ENCODE measurements around the gene EIF1AD.

The EIF1AD gene

DNA sequence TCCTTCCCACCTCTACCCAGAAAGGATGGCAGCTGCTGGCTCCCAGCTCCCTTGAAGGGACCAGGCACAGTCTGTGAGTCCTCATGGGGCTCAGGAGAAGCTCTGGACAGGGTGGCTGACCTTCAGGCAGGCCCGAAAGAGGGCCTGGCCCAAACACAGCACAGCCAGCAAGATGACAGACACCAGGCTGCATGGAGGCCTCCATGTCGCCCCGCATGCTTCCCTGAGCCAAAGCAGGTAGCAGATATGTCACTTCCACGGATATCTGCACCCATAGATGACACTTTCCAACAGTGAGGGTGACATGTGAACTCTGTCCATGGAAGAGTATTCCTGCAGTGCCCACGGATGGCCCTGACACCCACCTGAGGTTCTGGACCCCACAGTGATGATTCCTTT is 18.4 kb downstream of the EIF1AD start:
- TF ChIP-seq, protein P1, sequence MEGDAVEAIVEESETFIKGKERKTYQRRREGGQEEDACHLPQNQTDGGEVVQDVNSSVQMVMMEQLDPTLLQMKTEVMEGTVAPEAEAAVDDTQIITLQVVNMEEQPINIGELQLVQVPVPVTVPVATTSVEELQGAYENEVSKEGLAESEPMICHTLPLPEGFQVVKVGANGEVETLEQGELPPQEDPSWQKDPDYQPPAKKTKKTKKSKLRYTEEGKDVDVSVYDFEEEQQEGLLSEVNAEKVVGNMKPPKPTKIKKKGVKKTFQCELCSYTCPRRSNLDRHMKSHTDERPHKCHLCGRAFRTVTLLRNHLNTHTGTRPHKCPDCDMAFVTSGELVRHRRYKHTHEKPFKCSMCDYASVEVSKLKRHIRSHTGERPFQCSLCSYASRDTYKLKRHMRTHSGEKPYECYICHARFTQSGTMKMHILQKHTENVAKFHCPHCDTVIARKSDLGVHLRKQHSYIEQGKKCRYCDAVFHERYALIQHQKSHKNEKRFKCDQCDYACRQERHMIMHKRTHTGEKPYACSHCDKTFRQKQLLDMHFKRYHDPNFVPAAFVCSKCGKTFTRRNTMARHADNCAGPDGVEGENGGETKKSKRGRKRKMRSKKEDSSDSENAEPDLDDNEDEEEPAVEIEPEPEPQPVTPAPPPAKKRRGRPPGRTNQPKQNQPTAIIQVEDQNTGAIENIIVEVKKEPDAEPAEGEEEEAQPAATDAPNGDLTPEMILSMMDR (IDR thresholded peaks at IDR 0.05; ENCODE audit: low read depth, low read length, missing control alignments): no peak
- no peak for DNase-seq (ENCODE audit: extremely low read depth, low read depth)

DNA sequence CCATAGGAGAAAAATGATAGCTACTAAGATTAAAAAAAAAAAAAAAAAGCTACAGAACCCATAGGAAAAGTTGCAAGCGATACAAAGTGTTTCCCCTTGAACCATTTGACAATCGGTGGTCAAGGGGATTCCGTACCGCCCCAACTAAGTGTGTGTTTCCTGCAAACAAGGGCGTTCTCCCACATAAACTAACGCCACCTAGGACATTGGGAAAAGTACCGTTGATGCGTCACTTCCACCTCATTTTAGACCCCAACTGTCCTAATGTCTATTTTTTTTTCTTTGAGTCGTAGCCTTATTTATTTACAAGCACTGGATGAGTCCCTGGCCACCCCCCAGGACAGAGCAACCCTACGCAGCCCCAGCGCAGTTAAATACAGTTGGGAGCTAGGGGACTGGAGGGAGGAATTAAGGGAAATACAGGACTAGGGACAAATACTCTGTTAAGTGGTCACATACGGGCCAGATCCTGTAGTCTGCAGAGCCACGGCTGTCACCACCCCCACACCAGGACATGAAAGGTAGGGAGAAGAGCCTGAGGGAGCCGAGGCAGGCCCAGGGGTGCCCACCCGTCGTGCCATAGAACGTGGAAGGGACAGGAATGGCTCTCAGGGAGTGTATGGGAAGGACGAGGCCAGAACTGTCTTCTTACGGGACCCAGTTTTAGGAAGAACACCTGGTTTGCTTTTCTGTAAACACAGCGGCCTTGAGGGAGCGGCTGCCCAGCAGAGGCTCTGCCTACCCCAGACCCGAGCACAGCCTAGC is 19.0 kb downstream of the EIF1AD start:
- H3K4me3 ChIP-seq (replicated peaks; ENCODE audit: low read depth, low read length): no peak overlapping the region
- TF ChIP-seq, protein P1 (IDR thresholded peaks at IDR 0.05; ENCODE audit: low read depth, low read length, missing control alignments): no peak
- no peak for DNase-seq (ENCODE audit: extremely low read depth, low read depth)

More for the DNA sequence above, 18.4 kb downstream of the EIF1AD start:
- no peak overlapping the region for H3K4me3 ChIP-seq (replicated peaks; ENCODE audit: low read depth, low read length)

DNA sequence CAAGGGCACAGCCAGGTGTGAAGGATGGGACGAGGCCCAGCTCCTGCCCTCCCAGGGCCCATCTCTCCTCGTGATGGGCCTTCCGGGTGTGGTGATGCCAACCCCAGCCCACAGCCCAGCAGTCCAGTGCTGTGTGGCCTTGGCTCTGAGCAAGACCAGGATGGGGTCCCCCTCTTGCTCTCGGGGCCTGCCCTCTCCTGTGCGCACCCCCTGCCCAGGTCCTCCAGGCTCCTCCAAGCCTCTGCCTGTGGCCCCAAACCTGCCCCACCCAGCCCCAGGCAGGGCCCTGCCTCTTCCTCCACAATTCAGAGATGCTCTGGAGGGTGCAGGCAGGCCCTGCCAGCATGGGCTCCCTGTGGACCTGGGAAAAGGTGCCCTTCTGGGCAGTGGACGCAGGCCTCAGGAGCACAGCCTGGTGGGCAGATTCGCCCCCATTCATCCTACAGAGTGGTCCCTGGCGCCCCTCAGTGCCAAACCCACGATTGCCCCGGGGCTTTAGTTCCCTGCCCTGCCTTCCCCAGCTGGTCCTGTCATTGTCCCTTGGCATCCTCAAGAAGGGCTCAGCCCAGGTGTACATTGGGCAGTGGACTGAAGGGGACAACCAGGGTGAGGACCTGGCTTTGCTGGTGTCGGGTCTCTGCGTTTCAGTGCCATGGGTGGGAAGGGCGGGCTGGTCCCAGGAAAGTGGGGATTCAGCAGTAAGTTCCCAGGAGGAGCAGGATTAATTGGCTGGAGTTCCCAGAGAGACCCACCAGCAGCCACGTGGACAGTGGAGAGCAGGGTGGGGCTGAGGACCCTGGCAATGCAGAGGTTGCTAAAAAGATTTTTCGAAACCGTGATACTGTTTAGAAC is 19.8 kb downstream of the EIF1AD start:
- DNase-seq (ENCODE audit: extremely low read depth, low read depth): no peak
- TF ChIP-seq, protein P1 (IDR thresholded peaks at IDR 0.05; ENCODE audit: low read depth, low read length, missing control alignments): no peak
- H3K4me3 ChIP-seq (replicated peaks; ENCODE audit: low read depth, low read length): no peak overlapping the region

DNA sequence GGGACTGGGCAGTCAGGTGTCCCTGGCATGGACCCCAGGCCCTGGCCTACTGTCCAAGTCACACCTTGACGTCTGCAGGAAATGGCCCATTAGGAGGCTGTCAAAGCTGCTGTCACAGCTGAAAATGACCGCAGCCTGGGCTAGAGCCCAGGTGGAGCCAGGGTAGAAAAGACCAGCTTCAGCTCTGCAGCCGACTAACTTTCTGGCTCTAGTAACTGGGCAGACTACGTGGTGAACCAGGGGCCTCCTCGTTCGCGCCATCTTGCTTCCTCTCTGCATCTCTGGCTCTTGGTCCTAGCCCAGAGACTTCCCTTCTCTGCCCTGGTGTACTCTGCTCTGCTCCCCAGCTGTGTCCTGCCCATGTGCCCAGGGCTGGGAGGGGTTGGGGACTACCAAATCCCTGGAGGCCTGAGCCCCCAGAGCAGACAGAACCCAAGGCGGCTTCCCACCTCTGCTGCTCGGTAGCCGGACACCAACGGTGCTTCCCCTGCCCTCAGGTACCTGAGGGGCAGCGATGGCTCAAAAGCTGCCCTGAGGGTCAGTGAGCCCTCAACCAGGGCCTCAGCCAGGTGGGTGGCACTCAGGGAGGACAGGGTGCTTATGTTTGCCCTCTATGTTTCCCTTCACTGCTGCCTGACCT is 20.7 kb downstream of the EIF1AD start:
- H3K4me3 ChIP-seq (replicated peaks; ENCODE audit: low read depth, low read length): no peak overlapping the region
- no peak for DNase-seq (ENCODE audit: extremely low read depth, low read depth)
- TF ChIP-seq, protein P1 (IDR thresholded peaks at IDR 0.05; ENCODE audit: low read depth, low read length, missing control alignments): no peak

DNA sequence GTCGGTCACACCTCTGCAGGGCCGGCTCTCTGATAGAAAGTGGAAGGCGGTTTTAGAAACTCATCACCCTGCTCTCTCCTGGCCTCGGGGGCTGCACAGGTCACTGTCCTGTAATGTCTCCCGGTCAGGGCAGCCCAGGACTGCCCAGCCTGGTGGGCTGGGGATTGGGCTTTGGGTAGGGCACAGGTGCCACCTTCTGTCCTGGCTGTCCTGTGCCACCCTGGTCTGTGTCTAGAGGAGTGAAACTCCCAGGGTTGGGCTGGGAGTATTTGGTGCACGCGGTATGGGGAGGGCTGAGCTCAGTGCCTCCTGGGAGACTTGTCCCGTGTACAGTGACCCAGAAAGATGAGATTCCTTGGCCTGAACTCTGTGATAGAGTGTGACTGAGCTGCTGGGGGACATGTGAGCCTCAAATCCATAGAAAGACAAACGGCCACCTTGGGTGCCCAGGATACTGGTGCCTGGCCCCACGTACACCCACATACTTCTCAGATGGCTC is 22.6 kb downstream of the EIF1AD start:
- TF ChIP-seq, protein P1 (IDR thresholded peaks at IDR 0.05; ENCODE audit: low read depth, low read length, missing control alignments): no peak
- no peak overlapping the region for H3K4me3 ChIP-seq (replicated peaks; ENCODE audit: low read depth, low read length)
- DNase-seq (ENCODE audit: extremely low read depth, low read depth): no peak

DNA sequence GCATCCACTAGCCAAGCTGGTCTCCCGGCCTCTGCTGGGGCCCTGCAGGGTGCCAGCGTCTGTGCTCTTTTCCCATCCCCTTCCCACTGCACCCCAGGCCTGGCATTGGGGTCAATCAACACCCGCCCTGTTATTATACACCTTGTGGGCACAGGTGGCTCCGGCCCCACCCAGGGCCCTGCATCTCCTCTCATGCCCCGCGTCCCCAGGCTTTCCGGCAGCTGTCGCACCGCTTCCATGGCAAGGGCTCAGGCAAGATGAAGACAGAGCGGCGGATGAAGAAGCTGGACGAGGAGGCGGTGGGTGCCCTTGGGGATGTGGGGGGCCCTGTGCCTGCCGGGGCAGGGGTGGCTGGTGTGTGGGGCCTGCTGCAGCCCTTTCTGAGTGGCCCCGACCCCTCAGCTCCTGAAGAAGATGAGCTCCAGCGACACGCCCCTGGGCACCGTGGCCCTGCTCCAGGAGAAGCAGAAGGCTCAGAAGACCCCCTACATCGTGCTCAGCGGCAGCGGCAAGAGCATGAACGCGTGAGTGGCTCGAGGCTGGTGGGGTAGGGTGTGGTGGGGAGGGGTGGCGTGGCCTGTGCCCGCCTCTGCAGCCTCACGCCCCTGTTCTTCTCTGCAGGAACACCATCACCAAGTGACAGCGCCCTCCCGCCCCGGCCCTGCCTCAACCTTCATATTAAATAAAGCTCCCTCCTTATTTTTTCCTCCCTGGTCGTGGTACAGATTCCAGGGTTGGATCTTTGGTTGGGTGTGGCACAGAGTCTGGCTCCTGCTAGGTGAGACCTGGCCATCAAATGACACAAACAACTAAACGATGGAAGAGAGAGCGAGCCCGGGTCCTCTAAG is 23.3 kb downstream of the EIF1AD start:
- TF ChIP-seq, protein P1 (IDR thresholded peaks at IDR 0.05; ENCODE audit: low read depth, low read length, missing control alignments): no peak
- no peak for DNase-seq (ENCODE audit: extremely low read depth, low read depth)
- H3K4me3 ChIP-seq (replicated peaks; ENCODE audit: low read depth, low read length): no peak overlapping the region
